HUES64 (cell line): ENCODE data around the gene SPOCK3.
"Not testable (repeated sequence)": the region's sequence is repeated elsewhere in the genome, so short reads cannot be mapped to it uniquely, and the experiment has no call there.

Source experiments
- H3K27ac ChIP-seq: 2 replicates; pipeline ENCODE4 v1.7.0; 2013; ENCODE audit warnings: low read depth, low read length, inconsistent platforms
- H3K27me3 ChIP-seq: 2 replicates; pipeline ENCODE4 v1.6.1; 2013; ENCODE audit warnings: mild to moderate bottlenecking, low read length; ENCODE audit not compliant: insufficient read depth
- H3K36me3 ChIP-seq: 2 replicates; pipeline ENCODE4 v1.6.1; 2013; ENCODE audit warnings: mild to moderate bottlenecking, low read length; ENCODE audit not compliant: insufficient read depth
- H3K4me1 ChIP-seq: 2 replicates; pipeline ENCODE4 v1.6.1; 2013; ENCODE audit warnings: mild to moderate bottlenecking, low read length, moderate library complexity; ENCODE audit not compliant: insufficient read depth
- H3K4me3 ChIP-seq: 2 replicates; pipeline ENCODE4 v1.5.1; 2013; ENCODE audit warnings: mild to moderate bottlenecking, low read length, moderate library complexity
- H3K9ac ChIP-seq: 2 replicates; pipeline ENCODE4 v1.6.1; 2013; ENCODE audit warnings: mild to moderate bottlenecking, low read depth, low read length
- H3K9me3 ChIP-seq: 2 replicates; pipeline ENCODE4 v1.6.1; 2013; ENCODE audit warnings: low read depth, low read length; ENCODE audit not compliant: insufficient read depth
- WGBS: fragments of 150-250, 120-280 bp; methylation state at CpG from one replicate; pipeline ENCODE4 v1.1.7; 2013; ENCODE audit warnings: missing lambda C conversion rate; 5-methylcytosine and 5-hydroxymethylcytosine counted together

The SPOCK3 gene

DNA sequence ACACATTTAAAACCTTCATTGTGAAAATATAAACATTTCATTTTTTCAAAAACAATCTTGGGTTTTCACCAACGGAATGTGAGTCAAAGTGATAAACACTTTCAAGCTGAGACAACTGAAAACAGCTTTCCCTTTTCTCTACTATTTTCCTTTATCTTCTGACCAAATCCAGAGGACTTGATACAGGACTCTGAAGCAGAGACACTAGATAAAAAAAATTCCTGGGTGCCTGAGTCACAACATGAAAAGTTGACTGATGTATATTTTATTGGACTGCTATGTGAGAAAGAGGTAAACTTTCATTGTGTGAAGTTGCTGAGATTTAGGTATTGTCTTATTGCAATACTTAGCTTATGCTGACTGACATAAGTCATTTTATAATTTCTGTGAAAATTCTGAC lies 411.2 kb downstream of the SPOCK3 start:
- Histone ChIP-seq H3K36me3 (no peaks in the 10 kb centered on the region), H3K27ac (no peak overlapping the region), H3K9ac (no peak overlapping the region), H3K9me3 (no peaks in the 10 kb centered on the region), H3K27me3 (no peaks in the 10 kb centered on the region), H3K4me1 (no peaks in the 10 kb centered on the region), H3K4me3 (no peak overlapping the region)
- WGBS, result 95% methylated on average over 1 of the region's 1 CpG

DNA sequence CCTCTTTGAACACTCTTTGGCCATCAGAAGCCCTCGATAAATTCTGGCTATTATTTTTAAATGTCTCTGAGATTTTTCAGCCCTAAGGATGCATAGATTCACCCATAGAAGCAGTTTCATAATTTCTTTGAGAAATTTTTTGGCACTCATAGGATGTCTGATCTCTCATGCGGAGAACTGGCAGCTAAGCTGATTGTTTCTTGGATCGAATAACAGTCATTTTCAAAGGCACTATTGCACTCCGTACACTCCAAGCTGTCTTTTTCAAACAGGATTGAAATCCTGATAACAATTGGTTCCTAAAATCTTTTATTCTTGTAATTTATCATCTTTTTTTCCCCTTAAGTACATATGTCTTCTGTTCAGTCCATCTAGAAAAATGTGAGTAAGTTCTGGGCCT lies 411.9 kb downstream of the SPOCK3 start:
- Histone ChIP-seq H3K4me1 (no peaks in the 10 kb centered on the region), H3K4me3 (no peak overlapping the region), H3K27me3 (no peaks in the 10 kb centered on the region), H3K9ac (no peak overlapping the region), H3K9me3 (no peaks in the 10 kb centered on the region), H3K36me3 (no peaks in the 10 kb centered on the region), H3K27ac (no peak overlapping the region)
- WGBS, result 98% methylated on average over 4 of the region's 4 CpGs

DNA sequence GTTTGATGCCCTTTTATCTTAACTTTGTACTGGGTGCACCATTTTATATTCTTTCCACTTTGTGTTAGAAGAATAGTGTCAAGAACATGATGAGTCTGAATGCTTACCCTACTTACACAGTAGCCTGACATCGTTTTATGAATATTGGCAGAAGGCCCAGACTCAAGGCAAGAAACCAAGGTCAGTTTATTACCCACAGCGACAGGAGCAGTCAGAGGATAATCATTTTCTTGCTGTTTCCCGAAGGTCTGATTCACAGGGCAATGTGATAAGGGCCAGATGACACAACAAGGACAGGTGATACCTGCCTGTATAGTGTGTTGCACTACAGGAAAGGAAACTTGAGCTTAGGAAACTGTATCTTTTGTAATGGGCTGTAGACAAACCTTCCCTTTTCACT lies 417.4 kb downstream of the SPOCK3 start:
- H3K27me3 ChIP-seq, result no peaks in the 10 kb centered on the region
- 95% methylated on average over 3 of the region's 3 CpGs for WGBS
- H3K36me3 ChIP-seq, result no peaks in the 10 kb centered on the region
- H3K4me1 ChIP-seq, result no peaks in the 10 kb centered on the region
- no peaks in the 10 kb centered on the region for H3K9me3 ChIP-seq
- H3K4me3 ChIP-seq, result no peak overlapping the region
- no peak overlapping the region for H3K27ac ChIP-seq
- H3K9ac ChIP-seq, result no peak overlapping the region

DNA sequence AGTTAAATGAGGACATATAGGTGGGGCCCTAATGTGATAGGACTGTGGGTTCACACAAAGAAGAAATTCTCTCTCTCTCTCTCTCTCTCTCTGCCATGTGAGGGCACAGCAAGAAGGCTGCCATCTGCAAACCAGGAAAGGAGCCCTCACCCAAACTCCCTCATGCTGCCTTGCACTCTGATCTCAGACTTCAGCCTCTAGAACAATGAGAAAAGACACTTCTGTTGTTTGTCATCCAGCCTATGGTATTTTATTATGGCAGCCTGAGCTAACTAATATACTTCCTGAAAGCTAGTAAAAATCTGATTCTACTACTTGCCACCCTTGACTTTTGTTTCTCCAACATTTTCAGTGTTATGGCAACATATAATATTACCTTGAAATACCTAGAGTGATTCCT lies 425.9 kb downstream of the SPOCK3 start:
- no peak overlapping the region for H3K27ac ChIP-seq
- no peaks in the 10 kb centered on the region for H3K9me3 ChIP-seq
- H3K27me3 ChIP-seq, result no peaks in the 10 kb centered on the region
- no peaks in the 10 kb centered on the region for H3K4me1 ChIP-seq
- H3K9ac ChIP-seq, result no peak overlapping the region
- H3K4me3 ChIP-seq, result no peak overlapping the region
- no peaks in the 10 kb centered on the region for H3K36me3 ChIP-seq

DNA sequence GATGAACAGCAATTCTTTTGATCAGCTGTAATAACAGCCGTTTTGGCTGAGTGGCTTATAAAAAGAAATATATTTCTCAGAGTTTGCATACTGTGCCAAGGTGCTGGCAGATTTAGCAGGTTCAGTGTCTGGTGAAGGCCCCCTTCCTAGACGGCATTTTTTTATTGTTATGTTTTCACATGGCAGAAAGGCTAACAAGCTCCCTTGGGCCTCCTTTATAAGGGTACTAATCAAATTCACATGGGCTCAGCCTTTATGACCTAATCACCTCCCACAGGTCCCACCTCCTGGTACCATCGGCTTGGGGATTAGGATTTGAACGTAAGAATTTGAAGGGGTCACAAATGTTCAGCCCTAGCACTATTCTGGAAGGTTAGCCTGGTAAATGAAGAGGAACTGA lies 431.9 kb downstream of the SPOCK3 start:
- Histone ChIP-seq H3K27ac (no peak overlapping the region), H3K9ac (no peak overlapping the region), H3K36me3 (no peaks in the 10 kb centered on the region), H3K4me3 (no peak overlapping the region), H3K4me1 (no peaks in the 10 kb centered on the region), H3K27me3 (no peaks in the 10 kb centered on the region), H3K9me3 (no peaks in the 10 kb centered on the region)
- 93% methylated on average over 4 of the region's 4 CpGs for WGBS

DNA sequence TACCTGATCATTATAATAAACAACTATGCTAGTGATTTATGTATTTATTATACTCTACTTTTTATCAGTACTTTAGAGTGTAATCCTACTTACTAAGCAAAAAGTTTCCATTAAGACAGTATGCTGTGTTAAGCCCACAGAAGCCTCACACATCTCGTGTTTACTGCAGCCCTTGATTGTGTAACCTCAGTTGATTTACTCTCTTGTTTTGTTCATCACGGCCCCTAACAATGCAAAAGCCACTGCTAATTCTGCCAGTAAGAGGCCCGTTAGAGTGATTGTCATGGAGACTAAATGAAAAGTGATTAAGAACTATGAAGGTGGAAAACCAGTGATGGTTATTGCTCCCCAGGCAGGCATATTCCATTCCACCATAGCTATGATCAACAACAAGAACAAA lies 436.2 kb downstream of the SPOCK3 start:
- Histone ChIP-seq H3K9me3 (no peaks in the 10 kb centered on the region), H3K4me1 (no peaks in the 10 kb centered on the region), H3K9ac (no peak overlapping the region), H3K36me3 (no peaks in the 10 kb centered on the region), H3K27me3 (no peaks in the 10 kb centered on the region), H3K4me3 (no peak overlapping the region), H3K27ac (no peak overlapping the region)
- 81% methylated on average over 3 of the region's 3 CpGs for WGBS

DNA sequence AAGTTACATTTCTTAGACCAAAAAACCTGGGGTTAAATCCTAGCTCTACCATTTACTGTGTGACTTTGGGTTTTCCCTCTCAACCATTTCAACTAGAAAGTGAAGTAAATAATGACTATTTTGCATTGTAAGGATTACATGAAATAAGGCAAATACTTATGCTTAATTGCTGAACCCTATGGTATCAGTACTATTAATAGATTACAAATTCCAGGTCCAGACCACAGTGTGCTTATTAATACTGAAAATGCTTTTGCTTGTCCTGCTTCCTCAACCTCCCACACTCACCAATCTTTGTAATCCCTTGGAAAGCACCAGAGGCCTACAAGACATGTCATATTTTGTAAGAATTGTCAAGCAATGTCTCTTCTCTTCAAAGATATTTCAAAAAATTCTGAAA lies 456.5 kb downstream of the SPOCK3 start:
- Histone ChIP-seq H3K4me1 (peaks cover 5% of the 10 kb centered on the region; the same call in 1 of the 2 replicates), H3K4me3 (no peak overlapping the region), H3K27me3 (no peaks in the 10 kb centered on the region), H3K36me3 (no peaks in the 10 kb centered on the region), H3K9me3 (no peaks in the 10 kb centered on the region), H3K27ac (no peak overlapping the region), H3K9ac (no peak overlapping the region)

DNA sequence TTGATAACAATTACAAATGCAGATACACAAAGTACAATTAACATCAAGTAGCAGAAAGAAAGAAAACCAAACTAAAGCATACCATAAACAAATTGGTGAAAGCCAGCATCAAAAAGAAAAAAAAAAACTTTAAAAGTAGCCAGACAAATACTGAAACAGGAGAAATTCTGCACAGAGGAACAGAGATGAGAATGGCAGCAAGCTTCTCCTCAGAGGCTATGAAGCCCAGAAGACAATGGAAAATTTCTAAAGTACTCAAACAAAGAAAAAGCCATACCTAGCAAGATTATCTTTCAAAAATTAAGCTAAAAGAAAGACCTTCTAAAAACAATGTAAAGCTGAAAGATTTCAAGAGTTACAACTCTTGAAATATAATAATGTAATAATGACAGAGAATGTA lies 471.3 kb downstream of the SPOCK3 start:
- Histone ChIP-seq H3K9ac (no peak overlapping the region), H3K9me3 (peaks cover 11% of the 10 kb centered on the region), H3K4me3 (no peak overlapping the region), H3K36me3 (no peaks in the 10 kb centered on the region), H3K4me1 (no peaks in the 10 kb centered on the region), H3K27ac (no peak overlapping the region), H3K27me3 (no peaks in the 10 kb centered on the region)

DNA sequence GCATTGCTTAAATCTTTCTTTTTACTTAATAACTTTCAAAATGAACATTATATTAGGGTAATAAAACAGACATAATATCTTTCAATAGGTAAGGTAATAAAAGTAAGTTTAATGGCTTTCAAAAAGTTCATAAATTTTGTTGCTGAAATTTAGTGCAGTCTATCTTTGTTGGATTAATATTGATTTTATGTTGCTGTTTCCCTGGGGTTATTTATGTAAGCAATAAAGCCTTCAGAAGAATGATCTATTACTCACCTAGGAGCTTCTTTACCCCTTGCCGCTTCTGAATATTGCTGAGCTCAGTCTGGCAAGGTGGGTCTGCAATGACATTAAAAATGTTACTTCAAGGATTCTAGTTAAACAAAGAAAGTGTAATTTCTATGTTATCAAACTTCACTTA lies 492.6 kb downstream of the SPOCK3 start:
- Histone ChIP-seq H3K9ac (no peak overlapping the region), H3K9me3 (peaks cover 19% of the 10 kb centered on the region), H3K4me3 (no peak overlapping the region), H3K36me3 (peaks cover 3% of the 10 kb centered on the region; the same call in 1 of the 2 replicates), H3K27me3 (no peaks in the 10 kb centered on the region), H3K27ac (no peak overlapping the region), H3K4me1 (no peaks in the 10 kb centered on the region)
- WGBS, result no CpG with 5 or more reads among the region's 1 CpG

DNA sequence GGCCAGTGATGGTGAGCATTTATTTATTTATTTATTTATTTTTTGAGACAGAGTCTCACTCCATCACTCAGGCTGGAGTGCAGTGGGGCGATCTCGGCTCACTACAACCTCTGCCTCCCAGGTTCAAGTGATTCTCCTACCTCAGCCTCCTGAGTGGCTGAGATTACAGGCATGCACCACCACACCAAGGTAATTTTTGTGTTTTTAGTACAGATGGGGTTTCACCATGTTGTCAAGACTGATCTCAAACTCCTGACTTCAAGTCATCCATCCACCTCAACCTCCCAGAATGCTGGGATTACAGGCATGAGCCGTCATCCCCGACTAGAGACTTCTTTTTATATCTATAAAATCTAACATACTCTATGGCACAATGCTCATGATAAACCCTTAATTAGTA lies 495.1 kb downstream of the SPOCK3 start:
- H3K4me3 ChIP-seq, H3K27ac ChIP-seq, H3K27me3 ChIP-seq, H3K36me3 ChIP-seq, H3K9ac ChIP-seq, H3K4me1 ChIP-seq: not testable (repeated sequence)
- 98% methylated on average over 4 of the region's 4 CpGs for WGBS
- peaks cover 16% of the 10 kb centered on the region for H3K9me3 ChIP-seq

DNA sequence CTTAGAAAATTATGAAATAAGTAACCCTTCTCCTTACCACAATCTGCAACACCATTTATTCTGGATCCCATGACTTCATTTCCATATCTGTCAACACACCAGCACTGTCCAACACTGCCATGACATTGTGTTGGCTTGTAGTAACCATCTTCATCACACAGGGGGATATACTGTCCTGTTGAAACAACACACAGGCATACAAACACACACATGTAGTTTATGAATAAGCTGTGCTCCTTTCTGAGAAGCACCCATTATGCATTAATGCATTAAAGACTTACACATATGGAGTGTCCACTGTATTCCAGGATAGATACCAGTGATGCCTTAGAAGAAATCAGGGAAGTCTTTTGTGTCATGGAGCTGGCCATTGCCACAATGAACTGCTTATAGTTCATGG lies 496.9 kb downstream of the SPOCK3 start:
- Histone ChIP-seq H3K9me3 (no peaks in the 10 kb centered on the region), H3K4me1 (no peaks in the 10 kb centered on the region), H3K27ac (no peak overlapping the region), H3K36me3 (no peaks in the 10 kb centered on the region), H3K9ac (no peak overlapping the region), H3K27me3 (no peaks in the 10 kb centered on the region), H3K4me3 (no peak overlapping the region)

DNA sequence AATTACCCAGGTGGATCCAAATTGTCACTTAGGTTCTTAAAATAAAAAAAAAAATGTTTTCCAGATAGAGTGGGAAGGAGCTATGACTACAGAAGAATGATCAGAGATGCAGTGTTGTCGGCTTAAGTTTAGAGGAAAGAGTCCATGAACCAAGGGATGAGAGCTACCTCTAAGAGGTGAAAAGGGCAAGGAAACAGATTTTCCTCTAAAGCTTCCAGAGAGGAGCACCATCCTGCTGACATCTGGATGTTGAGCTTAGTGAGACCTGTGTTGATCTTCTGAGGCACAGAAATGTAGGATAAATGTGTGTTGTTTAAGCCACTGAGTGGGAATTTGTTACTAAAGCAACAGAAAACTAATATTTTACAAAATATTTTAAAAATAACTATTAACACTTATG lies 498.7 kb downstream of the SPOCK3 start:
- Histone ChIP-seq H3K9me3 (no peaks in the 10 kb centered on the region), H3K36me3 (no peaks in the 10 kb centered on the region), H3K27ac (no peak overlapping the region), H3K4me1 (no peaks in the 10 kb centered on the region), H3K4me3 (no peak overlapping the region), H3K9ac (no peak overlapping the region), H3K27me3 (no peaks in the 10 kb centered on the region)
- WGBS, result 94% methylated on average over 1 of the region's 1 CpG
